Activated T-cell treated with anti-CD3 and anti-CD28 coated beads for 1 hour (primary cell): Measurements from ENCODE around the gene CPB1.
"Not testable (repeated sequence)": the region's sequence is repeated elsewhere in the genome, so short reads cannot be mapped to it uniquely, and the experiment has no call there.

Experiments used
- DNase-seq: peaks from one replicate; pipeline ENCODE4 v3.0.0-alpha.2; 2020; ENCODE audit warnings: low read depth

Gene CPB1

GRCh38 chr3:148827585-148827984, at the start of gene CPB1:
CPB1 (plus strand) TSS chr3:148827811; CDS start chr3:148827824, 13 bp downstream.
- DNase-seq = no peak

- DNase-seq = no peak
Observed at GRCh38 chr3:148778926-148779325, 48.7 kb upstream of the CPB1 start.

GRCh38 chr3:148785026-148785425, 42.6 kb upstream of the CPB1 start:
- not testable (repeated sequence) for DNase-seq

- not testable (repeated sequence) for DNase-seq
Observed at GRCh38 chr3:148786159-148786558, 41.5 kb upstream of the CPB1 start.

GRCh38 chr3:148789146-148789545, 38.5 kb upstream of the CPB1 start:
- no peak for DNase-seq

- no peak for DNase-seq
Observed at GRCh38 chr3:148789906-148790305, 37.7 kb upstream of the CPB1 start.

GRCh38 chr3:148790370-148790769, 37.2 kb upstream of the CPB1 start:
- DNase-seq = no peak

GRCh38 chr3:148790851-148791735, 36.5 kb upstream of the CPB1 start:
- DNase-seq = no peak

- no peak for DNase-seq
Observed at GRCh38 chr3:148791920-148792319, 35.7 kb upstream of the CPB1 start.

- DNase-seq = no peak
Observed at GRCh38 chr3:148792516-148792915, 35.1 kb upstream of the CPB1 start.

GRCh38 chr3:148796799-148797198, 30.8 kb upstream of the CPB1 start:
- DNase-seq = no peak

- no peak for DNase-seq
Observed at GRCh38 chr3:148797795-148798194, 29.8 kb upstream of the CPB1 start.

GRCh38 chr3:148800414-148800813, 27.2 kb upstream of the CPB1 start:
- no peak for DNase-seq

- no peak for DNase-seq
Observed at GRCh38 chr3:148809835-148810234, 17.8 kb upstream of the CPB1 start.

GRCh38 chr3:148815316-148816110, 12.1 kb upstream of the CPB1 start:
- no peak for DNase-seq

GRCh38 chr3:148816427-148816826, 11.2 kb upstream of the CPB1 start:
- DNase-seq = no peak

- DNase-seq = no peak
Observed at GRCh38 chr3:148816981-148817525, 10.6 kb upstream of the CPB1 start.

- DNase-seq = no peak
Observed at GRCh38 chr3:148820361-148821245, 7.0 kb upstream of the CPB1 start.

GRCh38 chr3:148823026-148823425, 4.6 kb upstream of the CPB1 start:
- DNase-seq = no peak

- no peak for DNase-seq
Observed at GRCh38 chr3:148825476-148825875, 2.1 kb upstream of the CPB1 start.

- DNase-seq = no peak
Observed at GRCh38 chr3:148828136-148828690, 602 bp downstream of the CPB1 start.
